PC-9 (cell line): ENCODE data around the gene DAAM2. TPM values are rescaled to one million over a fixed set of nuclear protein-coding genes. Genes with fewer than 3 reads are reported as not detected.

Experiments
- BruUV-seq: library from RNA; stranded (reverse); fragments of 400-500 nt; replicated peaks from 2 replicates; lab custom pipeline; 2021; lab: Mats Ljungman, UMichigan
- CTCF ChIA-PET: fragments of 300-600 bp; sonication (Branson Sonifier 250); formaldehyde crosslinking; loops from one replicate; lab custom pipeline; 2022; ENCODE audit warnings: antibody characterized with exemption; lab: Charles Lee
- POLR2A ChIA-PET: fragments of 300-600 bp; sonication (Branson Sonifier 250); formaldehyde crosslinking; loops from one replicate; lab custom pipeline; 2022; ENCODE audit warnings: antibody characterized with exemption; ENCODE audit not compliant: unreplicated experiment; lab: Charles Lee
- DNase-seq, 2 experiments: peaks; one replicate each; pipeline versions ENCODE4 v3.0.0 to v3.0.0-alpha.2; 2015 to 2022; ENCODE audit warnings: mixed read lengths in 1 of 2
- H2AFZ ChIP-seq: fragments of 200-600 bp; sonication (generic); 2 replicates; pipeline ENCODE4 v1.8.1; 2017; ENCODE audit warnings: antibody characterized with exemption
- H3F3A ChIP-seq: fragments of 200-600 bp; sonication (generic); 2 replicates; pipeline ENCODE4 v1.8.1; 2017; ENCODE audit warnings: antibody characterized with exemption, mild to moderate bottlenecking, low read depth; ENCODE audit not compliant: insufficient read depth
- H3K27ac ChIP-seq: fragments of 200-600 bp; sonication (generic); 2 replicates; pipeline ENCODE4 v1.6.1; 2016; ENCODE audit warnings: mixed run types
- H3K27me3 ChIP-seq: fragments of 200-600 bp; sonication (generic); 2 replicates; pipeline ENCODE4 v1.6.1; 2016; ENCODE audit warnings: low read depth, mixed run types; ENCODE audit not compliant: insufficient read depth
- H3K36me3 ChIP-seq: fragments of 200-600 bp; sonication (generic); 2 replicates; pipeline ENCODE4 v1.6.1; 2016; ENCODE audit warnings: low read depth, mixed run types
- H3K4me1 ChIP-seq: fragments of 200-600 bp; sonication (generic); replicated peaks from 2 replicates; pipeline ENCODE4 v1.6.1; 2016; ENCODE audit warnings: mixed run types; ENCODE audit not compliant: insufficient read depth
- H3K4me2 ChIP-seq: fragments of 200-600 bp; sonication (generic); 2 replicates; pipeline ENCODE4 v1.6.1; 2017; ENCODE audit warnings: mixed run types
- H3K4me3 ChIP-seq: fragments of 200-600 bp; sonication (generic); 2 replicates; pipeline ENCODE4 v1.6.1; 2016; ENCODE audit warnings: mixed run types
- H3K79me2 ChIP-seq: fragments of 200-600 bp; sonication (generic); 2 replicates; pipeline ENCODE4 v1.6.1; 2017; ENCODE audit warnings: low read depth, mixed run types
- H3K9me2 ChIP-seq: fragments of 200-600 bp; sonication (generic); 2 replicates; pipeline ENCODE4 v1.8.1; 2017; ENCODE audit warnings: mild to moderate bottlenecking; ENCODE audit not compliant: insufficient read depth
- H3K9me3 ChIP-seq: fragments of 200-600 bp; sonication (generic); 2 replicates; pipeline ENCODE4 v1.8.1; 2016; ENCODE audit warnings: low read depth; ENCODE audit not compliant: insufficient read depth
- H4K20me1 ChIP-seq: fragments of 200-600 bp; sonication (generic); 2 replicates; pipeline ENCODE4 v1.8.1; 2017; ENCODE audit not compliant: insufficient read depth
- EZH2 ChIP-seq: fragments of 200-600 bp; sonication (generic); IDR thresholded peaks from 2 replicates; pipeline ENCODE4 v1.8.0; 2017; ENCODE audit warnings: antibody characterized with exemption, low read depth
- intact Hi-C: fragments of 100-400 bp; cut with micrococcal nuclease; formaldehyde crosslinking; loops from one replicate; pipeline ENCODE4 v1.10.0; 2022; ENCODE audit not compliant: unreplicated experiment
- total RNA-seq: library from RNA; stranded (reverse); gene quantifications from 2 replicates; pipeline ENCODE4 v1.2.3, GENCODE V29; 2021
- TF ChIP-seq, protein P1 (sequence below): fragments of 200-600 bp; sonication (generic); conservative IDR thresholded peaks from 2 replicates; pipeline ENCODE4 v1.6.1; 2017; ENCODE audit warnings: mixed run types, antibody characterized with exemption, mild to moderate bottlenecking, moderate library complexity

DAAM2 gene
- total RNA-seq, 1 experiment from 2014 or later: not detected

DNA sequence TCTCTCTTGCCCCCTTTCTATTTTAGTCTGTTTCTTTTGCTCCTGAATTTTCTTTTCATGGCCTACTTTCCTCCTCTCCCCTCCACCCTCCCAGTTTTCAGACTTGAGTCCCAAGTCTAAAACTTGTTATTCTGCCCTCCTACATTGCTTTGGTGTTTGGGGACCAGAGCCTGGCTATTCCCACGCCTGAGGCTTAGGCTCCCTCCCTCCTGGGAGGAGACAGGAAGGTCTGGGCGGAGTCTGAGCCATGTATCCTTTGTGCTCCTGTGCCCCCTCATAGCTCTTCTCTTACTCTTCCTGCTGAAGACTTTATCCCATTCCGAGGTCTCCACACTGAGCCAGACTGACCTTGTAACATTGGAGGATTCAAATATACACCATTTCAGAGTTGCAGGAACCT is 69.5 kb downstream of the DAAM2 start:
- CTCF ChIA-PET: no interaction called here

DNA sequence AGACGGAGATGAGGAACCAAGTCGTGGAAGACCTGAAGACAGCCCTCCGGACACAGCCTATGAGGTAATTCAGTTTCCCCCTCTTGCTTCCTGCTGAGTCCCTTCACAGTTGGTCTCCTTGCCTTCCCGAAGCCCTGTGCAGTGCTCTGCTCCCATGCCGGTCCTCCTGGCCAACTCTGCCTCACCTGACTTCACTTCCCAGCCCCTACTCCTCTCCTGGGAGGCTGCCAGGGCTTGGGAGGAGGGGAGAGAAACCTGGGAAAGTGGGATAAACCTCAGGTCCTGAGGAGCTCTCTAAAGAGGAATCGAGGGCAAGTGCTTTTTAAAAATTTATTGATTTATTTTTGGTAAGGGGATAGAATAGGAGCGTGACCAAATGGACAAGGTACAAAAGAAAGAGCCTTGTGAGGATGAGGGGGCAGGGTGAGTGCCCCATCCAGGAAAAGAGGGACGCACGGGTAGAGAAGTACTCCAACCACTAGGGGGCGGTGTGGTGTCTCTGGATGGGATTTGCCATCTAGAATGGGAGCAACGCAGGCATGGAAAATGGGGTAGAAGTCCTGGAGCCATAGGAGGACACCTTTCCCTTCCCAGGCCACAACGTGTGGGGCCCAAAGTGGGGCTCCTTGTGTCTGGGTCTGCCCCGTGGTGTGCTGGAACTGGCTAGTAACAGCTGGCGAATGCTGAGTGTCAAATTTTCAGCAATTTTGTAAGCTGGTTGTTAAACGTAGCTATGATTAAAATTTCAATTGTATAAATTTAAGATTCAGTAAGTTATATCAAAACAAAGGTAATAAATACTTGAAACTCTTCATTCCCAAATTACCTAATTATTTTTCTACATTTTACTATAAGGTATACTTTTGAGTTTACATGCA is 73.1 kb downstream of the DAAM2 start:
- CTCF ChIA-PET: no interaction called here

More for the DNA sequence above, 69.5 kb downstream of the DAAM2 start:
- Histone ChIP-seq H3K4me2 (no peak overlapping the region), H3K27ac (no peak overlapping the region), H3K4me3 (no peak overlapping the region), H3F3A (no peaks in the 10 kb centered on the region), H3K9me3 (no peaks in the 10 kb centered on the region; the same call in 1 of the 2 replicates), H3K9me2 (peaks cover 4% of the 10 kb centered on the region; the same call in 1 of the 2 replicates), H3K4me1 (no peaks in the 10 kb centered on the region), H3K79me2 (no peaks in the 10 kb centered on the region), H3K36me3 (no peaks in the 10 kb centered on the region), H4K20me1 (no peaks in the 10 kb centered on the region), H2AFZ (no peak overlapping the region), H3K27me3 (peaks cover 15% of the 10 kb centered on the region; the same call in 1 of the 2 replicates)
- TF ChIP-seq, protein P1, sequence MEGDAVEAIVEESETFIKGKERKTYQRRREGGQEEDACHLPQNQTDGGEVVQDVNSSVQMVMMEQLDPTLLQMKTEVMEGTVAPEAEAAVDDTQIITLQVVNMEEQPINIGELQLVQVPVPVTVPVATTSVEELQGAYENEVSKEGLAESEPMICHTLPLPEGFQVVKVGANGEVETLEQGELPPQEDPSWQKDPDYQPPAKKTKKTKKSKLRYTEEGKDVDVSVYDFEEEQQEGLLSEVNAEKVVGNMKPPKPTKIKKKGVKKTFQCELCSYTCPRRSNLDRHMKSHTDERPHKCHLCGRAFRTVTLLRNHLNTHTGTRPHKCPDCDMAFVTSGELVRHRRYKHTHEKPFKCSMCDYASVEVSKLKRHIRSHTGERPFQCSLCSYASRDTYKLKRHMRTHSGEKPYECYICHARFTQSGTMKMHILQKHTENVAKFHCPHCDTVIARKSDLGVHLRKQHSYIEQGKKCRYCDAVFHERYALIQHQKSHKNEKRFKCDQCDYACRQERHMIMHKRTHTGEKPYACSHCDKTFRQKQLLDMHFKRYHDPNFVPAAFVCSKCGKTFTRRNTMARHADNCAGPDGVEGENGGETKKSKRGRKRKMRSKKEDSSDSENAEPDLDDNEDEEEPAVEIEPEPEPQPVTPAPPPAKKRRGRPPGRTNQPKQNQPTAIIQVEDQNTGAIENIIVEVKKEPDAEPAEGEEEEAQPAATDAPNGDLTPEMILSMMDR: no peak
- TF ChIP-seq EZH2: no peak
- BruUV-seq: no TSS peak
- intact Hi-C loops: no loop called here
- POLR2A ChIA-PET: no interaction called here
- peak in 1 of 2 experiments; percentile 25 for DNase-seq

DNA sequence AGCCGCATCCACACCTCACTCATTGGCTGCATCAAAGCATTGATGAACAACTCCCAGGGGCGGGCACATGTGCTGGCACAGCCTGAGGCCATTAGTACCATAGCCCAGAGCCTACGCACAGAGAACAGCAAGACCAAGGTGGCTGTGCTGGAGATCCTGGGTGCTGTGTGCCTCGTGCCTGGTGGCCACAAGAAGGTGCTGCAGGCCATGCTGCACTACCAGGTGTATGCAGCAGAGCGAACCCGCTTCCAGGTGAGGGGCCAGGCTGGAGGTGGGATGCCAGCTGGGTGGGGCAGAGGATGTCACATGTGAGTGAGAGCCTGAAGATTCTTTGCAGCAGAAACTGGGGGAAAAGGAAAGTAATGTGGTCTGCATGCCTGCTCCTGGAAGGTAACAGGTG is 75.4 kb downstream of the DAAM2 start:
- POLR2A ChIA-PET: no interaction called here
- intact Hi-C loops: no loop called here
- Histone ChIP-seq H3K4me2 (no peak overlapping the region), H3K4me1 (no peaks in the 10 kb centered on the region), H3K36me3 (no peaks in the 10 kb centered on the region), H3K79me2 (no peaks in the 10 kb centered on the region), H3K27ac (no peak overlapping the region), H3K27me3 (peaks cover 13% of the 10 kb centered on the region; the same call in 1 of the 2 replicates), H3K9me3 (no peaks in the 10 kb centered on the region; the same call in 1 of the 2 replicates), H4K20me1 (no peaks in the 10 kb centered on the region), H3K9me2 (peaks cover 4% of the 10 kb centered on the region; the same call in 1 of the 2 replicates), H2AFZ (no peak overlapping the region), H3F3A (no peaks in the 10 kb centered on the region), H3K4me3 (no peak overlapping the region)
- no peak for DNase-seq
- CTCF ChIA-PET: no interaction called here
- no TSS peak for BruUV-seq
- TF ChIP-seq, protein P1: no peak
- no peak for TF ChIP-seq EZH2

More for the DNA sequence above, 73.1 kb downstream of the DAAM2 start:
- DNase-seq: peak; percentile 9 to 11
- no TSS peak for BruUV-seq
- Histone ChIP-seq H3K9me3 (no peaks in the 10 kb centered on the region; the same call in 1 of the 2 replicates), H2AFZ (no peak overlapping the region), H3K27ac (no peak overlapping the region), H3K36me3 (no peaks in the 10 kb centered on the region), H3K27me3 (peaks cover 15% of the 10 kb centered on the region; the same call in 1 of the 2 replicates), H3K4me1 (no peaks in the 10 kb centered on the region), H3K79me2 (no peaks in the 10 kb centered on the region), H3K4me2 (no peak overlapping the region), H4K20me1 (no peaks in the 10 kb centered on the region), H3K9me2 (peaks cover 4% of the 10 kb centered on the region; the same call in 1 of the 2 replicates), H3K4me3 (no peak overlapping the region), H3F3A (no peaks in the 10 kb centered on the region)
- POLR2A ChIA-PET: no interaction called here
- TF ChIP-seq, protein P1: peak; percentile 80
- TF ChIP-seq EZH2: no peak
- intact Hi-C loops: no loop called here
